ENCODE data around the gene ERGIC2. TPM values are rescaled to one million over a fixed set of nuclear protein-coding genes. Genes with fewer than 3 reads are reported as not detected.

ERGIC2 gene
- total and polyA plus RNA-seq, 10 of the 15 experiments (the other 5 are each of a cell fraction or from before 2014, with no cell fraction given), result 26.1 to 181 (median 83.9) TPM

GRCh38 chr12:29316752-29317151, 64.2 kb downstream of the ERGIC2 start:
- no peak for FAIRE-seq
- ChIA-PET SMC1A (ENCODE audit: uncharacterized antibody, unreplicated experiment) (interaction anchor here (0.8 to 3.7 kb wide), 10 partner anchors 11 to 314 kb away, joined by 3 to 71 read pairs (median 4); no protein-coding TSS in a partner anchor), CTCF (interaction anchor here (1.0 to 5.6 kb wide), 16 partner anchors 9 to 293 kb away, joined by 3 to 129 read pairs (median 8); no protein-coding TSS in a partner anchor), POLR2A (no interaction called here), RAD21 (ENCODE audit: unreplicated experiment) (interaction anchor here (1.6 to 5.4 kb wide), 3 partner anchors 229 to 244 kb away, joined by 4 to 71 read pairs (median 37); no protein-coding TSS in a partner anchor)
- Histone ChIP-seq H3K27ac (ENCODE audit: control insufficient read depth, insufficient read depth) (no peak overlapping the region), H3K79me2 (ENCODE audit: control insufficient read depth, insufficient read depth, low read length) (no peaks in the 10 kb centered on the region), H3K4me2 (ENCODE audit: control insufficient read depth, insufficient read depth) (no peak overlapping the region), H3K9ac (ENCODE audit: control insufficient read depth, insufficient read depth, low read length) (no peak overlapping the region), H3K4me1 (ENCODE audit: control insufficient read depth, insufficient read depth, low read length) (no peaks in the 10 kb centered on the region), H3K36me3 (ENCODE audit: control insufficient read depth in 2 of 2, insufficient read depth in 2 of 2, low read length in 1 of 2) (no peaks in the 10 kb centered on the region), H3K9me3 (replicated peaks; ENCODE audit: control insufficient read depth, insufficient read depth, low read length) (no peaks in the 10 kb centered on the region), H4K20me1 (ENCODE audit: control insufficient read depth, insufficient read depth) (no peaks in the 10 kb centered on the region), H3K27me3 (replicated peaks in 1 of 2; ENCODE audit: control insufficient read depth in 2 of 2, insufficient read depth in 2 of 2, low read length in 1 of 2) (no peaks in the 10 kb centered on the region), H3K4me3 (no peak overlapping the region), H2AFZ (ENCODE audit: control insufficient read depth, low read depth, low read length) (no peak overlapping the region)
- in situ Hi-C loops (cut with MboI), result no loop called here
- TF ChIP-seq SUZ12 (IDR thresholded peaks at IDR 0.05; ENCODE audit: unreplicated experiment) (no peak), YY1 (IDR thresholded peaks at IDR 0.05; ENCODE audit: low read depth, low read length) (no peak), ZNF207 (IDR thresholded peaks at IDR 0.05; ENCODE audit: borderline replicate concordance) (no peak), CBFB (IDR thresholded peaks at IDR 0.05; ENCODE audit: low read depth) (no peak), ETV6 (conservative IDR thresholded peaks at IDR 0.05 in 1 of 2, IDR thresholded peaks at IDR 0.05 in 1 of 2; ENCODE audit: borderline replicate concordance in 1 of 2, low read depth in 1 of 2) (no peak), POLR2AphosphoS2 (IDR thresholded peaks at IDR 0.05; ENCODE audit: low read depth, low read length) (no peak), FOS (IDR thresholded peaks at IDR 0.05; ENCODE audit: borderline replicate concordance, extremely low read depth, insufficient read length) (no peak), BRCA1 (IDR thresholded peaks at IDR 0.05; ENCODE audit: low read depth, low read length) (no peak), MYC (IDR thresholded peaks at IDR 0.05; ENCODE audit: insufficient read depth, insufficient read length, insufficient replicate concordance, low read length, severe bottlenecking) (no peak), NR2C2 (IDR thresholded peaks at IDR 0.05; ENCODE audit: borderline replicate concordance, control insufficient read depth, insufficient read length, low read depth) (no peak), BACH1 (IDR thresholded peaks at IDR 0.05; ENCODE audit: borderline replicate concordance) (no peak), EED (IDR thresholded peaks at IDR 0.05; ENCODE audit: low read depth) (no peak), REST (IDR thresholded peaks at IDR 0.05; ENCODE audit: low read depth, low read length) (no peak), NR2C1 (IDR thresholded peaks at IDR 0.05) (no peak), DPF2 (IDR thresholded peaks at IDR 0.05) (no peak), RAD51 (IDR thresholded peaks at IDR 0.05) (no peak)
- TF ChIP-seq, protein P1, sequence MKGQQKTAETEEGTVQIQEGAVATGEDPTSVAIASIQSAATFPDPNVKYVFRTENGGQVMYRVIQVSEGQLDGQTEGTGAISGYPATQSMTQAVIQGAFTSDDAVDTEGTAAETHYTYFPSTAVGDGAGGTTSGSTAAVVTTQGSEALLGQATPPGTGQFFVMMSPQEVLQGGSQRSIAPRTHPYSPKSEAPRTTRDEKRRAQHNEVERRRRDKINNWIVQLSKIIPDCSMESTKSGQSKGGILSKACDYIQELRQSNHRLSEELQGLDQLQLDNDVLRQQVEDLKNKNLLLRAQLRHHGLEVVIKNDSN (IDR thresholded peaks at IDR 0.05; ENCODE audit: borderline replicate concordance, extremely low read length, insufficient read depth, low read depth, low read length), result no peak
- no peak for DNase-seq (ENCODE audit: low read depth, low spot score)
- ATAC-seq, result no peak
- intact Hi-C loops (cut with micrococcal nuclease; ENCODE audit: unreplicated experiment), result loop anchor here (1.0 to 5.0 kb wide), 2 partner anchors 229 to 243 kb away; no protein-coding TSS in a partner anchor
- WGBS (ENCODE audit: insufficient coverage, insufficient replicate concordance, low lambda C conversion rate, missing lambda C conversion rate), result 88% methylated on average over 4 of the region's 4 CpGs
- BruUV-seq (replicated peaks), result no TSS peak

Measured in GM12878 (cell line).